GM21619 (cell line): ENCODE data around the gene RAD51B.

ENCODE experiments used
- ATAC-seq: cut with Tn5 transposase; IDR thresholded peaks from one replicate; pipeline ENCODE4 v1.9.1; 2021; ENCODE audit not compliant: unreplicated experiment

Gene RAD51B

DNA sequence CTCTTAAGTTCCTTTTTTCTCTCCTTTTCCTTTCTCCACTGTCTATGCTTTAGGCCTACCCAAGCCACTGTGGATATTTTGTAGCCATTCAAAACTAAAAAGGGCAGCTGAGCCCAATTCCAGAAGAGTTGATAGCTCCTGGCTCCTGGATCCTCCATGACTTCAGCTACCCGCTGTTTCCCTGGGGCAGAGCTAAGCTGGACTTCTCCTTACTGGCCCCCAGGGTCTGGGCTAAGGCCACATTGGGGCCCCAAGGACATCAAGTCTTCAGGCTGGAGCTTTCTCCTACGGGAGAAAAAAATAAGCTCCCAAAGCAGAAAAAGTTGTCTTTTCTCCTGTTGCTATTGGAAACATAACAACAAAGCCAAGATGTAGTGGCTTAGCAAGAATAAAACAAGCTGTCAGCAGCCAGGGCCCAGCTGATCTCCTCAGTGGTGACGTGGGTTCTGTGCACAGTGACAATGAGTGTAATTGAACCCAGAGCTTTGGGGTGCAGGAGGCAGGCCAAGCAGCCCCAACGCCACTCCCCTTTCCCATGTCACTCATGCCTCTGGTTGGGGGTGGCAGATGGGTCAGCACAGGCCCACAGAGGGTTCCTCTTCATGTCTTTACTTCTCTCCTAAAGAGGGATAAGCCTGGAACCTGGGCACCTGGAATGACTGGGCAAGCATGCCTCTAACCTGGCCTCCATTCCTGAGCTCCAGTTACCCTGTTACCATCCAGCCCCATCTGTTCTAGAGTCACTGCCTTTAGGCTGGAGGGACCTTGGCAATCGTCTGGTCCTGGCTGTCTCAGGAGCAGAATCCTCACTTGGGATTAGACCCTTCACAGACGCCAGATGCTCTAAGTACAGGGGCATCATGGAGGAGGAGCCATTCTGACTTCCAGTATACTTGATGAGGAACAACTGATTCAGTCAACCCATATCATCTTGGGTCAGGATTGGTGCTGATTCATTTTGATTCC, 802.1 kb downstream of the RAD51B start:
- no peak for ATAC-seq

DNA sequence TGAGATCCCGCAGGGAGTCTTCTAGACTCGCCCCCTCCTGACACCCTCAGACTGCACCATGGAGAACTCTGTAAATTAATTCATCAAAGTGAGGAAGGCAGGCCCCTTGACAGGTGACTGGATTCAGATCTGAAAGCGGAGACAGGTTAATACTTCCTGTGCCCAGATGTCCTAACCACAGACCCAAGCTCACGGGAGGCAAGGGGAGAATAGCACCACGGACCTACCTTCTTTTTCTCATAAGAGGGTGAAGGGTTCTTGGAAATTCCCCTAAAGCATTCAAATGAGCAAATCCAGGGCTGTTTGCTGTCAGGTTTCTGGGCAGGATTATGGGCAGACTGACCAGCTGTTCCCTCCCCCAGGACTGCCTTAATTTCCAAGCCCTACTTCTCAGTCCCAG, 803.3 kb downstream of the RAD51B start:
- no peak for ATAC-seq

DNA sequence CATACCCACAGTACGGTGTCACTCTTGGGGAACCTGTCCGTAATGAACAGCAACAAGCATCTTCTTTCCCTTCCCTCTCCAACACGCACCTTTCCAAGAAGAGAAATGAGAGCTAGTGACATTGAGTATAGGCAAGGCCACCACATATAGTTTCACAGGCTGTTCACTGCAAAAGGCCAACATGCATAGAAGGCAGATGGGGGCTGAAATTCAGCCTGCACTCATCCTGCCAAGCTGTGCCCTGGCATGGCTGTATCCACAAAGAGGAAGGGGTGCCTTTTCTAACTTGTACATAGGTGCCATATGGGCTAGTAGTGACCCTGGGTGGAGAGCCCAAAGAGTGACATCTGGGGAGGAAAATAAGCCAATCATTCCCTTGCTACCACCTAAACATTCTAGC, 803.7 kb downstream of the RAD51B start:
- ATAC-seq: no peak

DNA sequence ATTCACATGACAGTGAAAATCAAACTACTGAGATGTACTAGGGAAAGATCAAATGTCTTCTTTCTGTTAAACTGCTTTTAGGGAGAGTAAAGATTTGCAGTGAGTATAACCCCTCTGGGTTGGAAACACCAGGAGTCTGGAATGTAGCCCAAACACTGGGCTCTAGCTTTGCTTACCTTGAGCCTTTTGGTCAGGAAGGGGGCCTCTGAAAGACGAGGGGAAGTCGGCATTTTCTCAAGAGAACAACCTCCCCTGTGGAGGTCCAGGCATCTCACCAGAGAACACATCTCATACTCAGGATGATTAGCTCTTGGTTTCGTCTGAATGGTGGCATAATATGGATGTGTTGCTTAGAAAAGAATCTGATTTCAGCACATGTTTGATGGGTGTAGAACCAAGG, 804.2 kb downstream of the RAD51B start:
- no peak for ATAC-seq

DNA sequence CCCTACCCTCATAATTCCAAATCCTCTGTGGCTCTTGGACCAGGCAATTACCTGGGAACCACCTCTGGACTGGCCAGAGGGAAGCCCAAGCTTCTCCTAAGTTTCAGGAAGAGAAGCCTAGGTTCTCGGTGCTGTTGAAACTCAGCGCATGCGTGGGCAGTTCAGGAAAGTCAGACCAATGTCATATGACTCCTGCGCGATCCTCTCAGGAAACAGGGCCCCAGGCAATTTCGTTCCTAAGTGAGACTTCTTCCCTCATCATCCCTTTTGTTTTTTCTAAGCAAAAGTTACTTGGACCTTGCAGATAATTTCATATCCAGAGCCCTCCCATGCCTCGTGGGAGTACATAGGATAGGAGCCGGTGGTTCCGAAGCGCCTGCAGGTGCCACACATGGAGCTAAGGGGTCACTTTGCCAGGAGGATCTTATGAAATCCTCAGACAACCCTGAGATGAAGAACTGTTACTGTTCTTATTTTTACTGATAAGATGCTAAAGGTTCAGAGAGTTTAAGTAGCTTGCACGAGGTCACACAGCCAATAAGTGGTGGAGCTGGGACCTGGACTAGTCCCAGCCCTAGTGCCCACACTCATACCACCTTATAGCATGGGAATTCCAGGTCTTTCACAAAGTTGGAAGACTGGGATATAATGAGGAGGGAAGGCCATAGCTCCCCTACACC, 805.1 kb downstream of the RAD51B start:
- ATAC-seq: no peak

DNA sequence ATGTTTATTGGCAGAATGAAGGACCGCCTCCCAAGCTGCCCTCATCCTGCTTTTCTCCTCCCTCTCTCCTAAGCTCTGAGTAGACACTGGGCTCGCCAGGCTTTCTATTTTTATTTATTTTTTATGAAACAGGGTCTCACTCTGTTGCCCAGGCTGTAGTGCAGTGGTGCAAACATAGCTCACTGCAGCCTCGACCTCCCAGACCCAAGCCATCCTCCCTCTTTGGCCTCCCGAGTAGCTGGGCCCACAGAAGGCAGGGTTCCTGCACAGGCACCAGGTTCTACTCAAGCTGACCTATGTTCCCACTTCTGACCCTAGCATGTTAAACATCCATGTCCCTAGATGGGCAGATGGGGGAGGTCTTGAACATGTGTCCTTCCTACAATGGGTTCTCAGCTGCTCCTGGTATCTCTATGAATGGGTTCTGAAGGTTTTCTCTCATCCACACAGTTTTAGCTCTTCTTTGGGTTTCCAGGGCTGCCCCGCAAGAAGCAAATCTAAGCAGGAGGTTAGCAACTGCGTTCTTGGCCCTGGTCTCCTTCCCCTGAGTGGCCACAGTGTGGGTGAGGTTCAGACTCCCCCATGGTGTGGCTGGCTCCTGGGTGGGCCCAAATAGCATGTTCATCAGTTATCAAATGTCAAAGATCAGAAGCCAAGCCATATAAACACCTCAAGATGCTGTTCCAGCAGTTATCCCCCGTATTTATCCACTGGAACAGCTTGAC, 805.9 kb downstream of the RAD51B start:
- no peak for ATAC-seq

DNA sequence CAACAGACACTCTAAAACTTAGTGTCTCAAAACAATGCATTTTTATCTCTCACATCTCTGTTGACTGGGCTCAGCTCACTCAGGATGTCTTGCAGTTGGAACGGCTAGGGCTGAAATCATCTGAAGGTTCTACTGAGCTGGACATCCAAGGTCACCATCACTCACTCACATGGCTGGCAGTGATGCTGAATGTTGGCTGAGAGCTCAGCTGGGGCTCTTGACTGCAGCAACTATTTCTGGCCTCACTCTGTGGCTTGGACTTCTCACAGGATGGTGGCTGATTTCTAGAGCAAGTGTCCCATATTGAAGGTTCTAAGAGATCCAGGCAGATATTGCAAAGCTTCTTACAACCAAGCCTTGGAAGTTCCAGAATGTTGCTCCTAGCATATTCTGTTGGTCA, 806.8 kb downstream of the RAD51B start:
- ATAC-seq: no peak

DNA sequence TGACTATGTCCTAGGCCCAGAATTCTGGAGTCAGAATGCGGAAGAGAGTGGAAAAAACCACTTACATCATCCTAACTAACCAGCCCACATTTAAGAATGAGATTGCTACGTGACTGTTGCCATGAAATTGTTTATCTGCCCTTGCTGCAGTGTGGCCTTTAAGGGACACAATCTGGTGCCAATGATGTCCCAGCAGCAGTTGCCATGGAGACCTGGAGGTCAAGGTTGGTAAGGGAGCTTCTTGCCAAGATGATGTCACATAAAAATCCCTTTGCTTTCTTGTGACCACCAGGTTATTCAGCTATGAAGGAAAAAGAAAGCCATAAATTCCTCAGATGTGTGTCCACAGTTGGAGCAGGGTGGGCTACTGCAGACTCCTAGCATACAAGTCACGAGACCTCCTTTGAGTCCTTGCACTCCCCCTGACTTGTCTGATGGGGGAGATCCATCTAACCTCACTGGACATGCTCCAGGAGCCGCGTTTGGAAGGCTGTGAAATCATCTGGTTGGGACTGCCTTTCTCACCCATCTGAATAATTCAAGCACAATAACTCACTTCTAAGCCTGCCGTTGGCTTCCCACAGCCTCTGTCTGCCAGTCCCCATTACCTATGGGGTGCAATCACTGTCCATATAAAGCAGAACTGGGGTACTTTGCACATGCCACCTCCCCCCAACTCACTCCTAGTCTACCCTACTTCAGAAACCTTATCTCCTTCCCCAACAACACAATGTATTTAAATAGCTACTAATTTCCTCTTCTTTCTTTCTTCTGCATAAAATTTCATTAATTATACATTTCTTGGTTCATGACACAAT, 807.7 kb downstream of the RAD51B start:
- ATAC-seq: no peak

DNA sequence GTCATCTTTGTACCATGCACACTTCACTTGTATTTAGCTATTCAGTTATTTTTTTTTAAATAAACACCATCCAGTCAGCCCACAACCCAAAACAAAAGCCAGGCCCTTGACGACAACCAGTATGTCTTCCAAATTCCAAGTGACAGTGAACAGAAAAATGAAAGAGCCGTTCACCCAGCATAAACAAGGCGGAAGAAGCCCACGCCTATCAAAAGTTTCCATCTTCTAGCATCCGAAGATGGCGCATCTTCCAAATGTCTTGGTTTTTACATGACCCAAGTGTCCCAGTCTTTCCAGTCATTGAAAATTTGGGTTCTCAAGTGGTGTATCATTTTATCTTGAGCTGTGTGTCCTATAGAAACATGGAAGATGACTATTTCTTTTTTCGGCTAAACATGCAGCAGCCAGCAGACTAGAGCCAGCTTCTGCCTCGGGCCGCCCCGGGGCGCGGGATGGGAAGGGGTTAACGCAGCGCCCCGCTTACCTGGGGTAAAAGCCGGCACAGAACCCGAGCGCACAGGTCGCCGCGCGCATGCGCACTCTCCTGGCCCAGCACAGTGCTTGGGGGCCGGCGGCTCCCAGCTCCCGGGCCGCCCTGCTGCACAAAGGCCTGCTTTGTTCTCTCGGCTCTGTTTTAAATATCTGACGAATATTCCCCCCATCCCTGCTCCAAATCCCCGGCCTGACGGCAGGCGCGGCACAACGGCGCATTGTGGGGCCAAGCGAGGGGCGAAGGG, 808.5 kb downstream of the RAD51B start:
- no peak for ATAC-seq

DNA sequence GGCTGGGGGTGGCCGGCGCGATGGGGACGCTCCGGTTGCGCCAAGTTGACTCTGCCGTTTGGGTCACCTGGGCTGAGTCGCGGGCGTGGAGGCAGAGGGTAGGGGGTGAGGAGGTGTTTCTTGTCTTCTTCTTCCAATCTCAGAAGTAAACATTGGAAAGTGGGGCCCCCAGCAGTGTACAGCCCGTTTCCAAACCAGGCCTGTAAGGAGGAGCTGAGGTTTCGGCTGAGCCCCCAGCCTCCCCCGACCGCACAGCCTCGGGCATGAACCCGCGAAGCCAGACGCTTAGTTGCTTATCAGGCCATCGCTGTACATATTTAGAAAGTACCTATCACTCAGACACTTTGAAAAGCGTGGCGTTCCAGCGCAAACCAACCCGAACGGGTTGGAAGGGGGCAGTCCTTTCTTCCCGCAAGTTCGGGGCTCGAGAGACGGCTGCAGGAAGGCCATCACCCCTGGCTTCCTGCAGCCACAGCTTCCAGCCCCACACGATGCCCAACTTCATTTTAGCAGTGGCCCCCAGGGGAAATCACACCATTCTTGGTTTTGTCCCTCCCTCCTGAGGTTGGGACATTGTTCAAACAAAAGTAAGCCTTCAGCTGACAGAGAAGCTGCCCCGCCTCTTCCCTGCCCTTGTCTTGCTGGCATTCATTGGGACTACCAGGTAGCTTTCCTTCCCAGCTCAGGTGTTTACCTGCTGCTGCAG, 809.2 kb downstream of the RAD51B start:
- ATAC-seq: no peak

DNA sequence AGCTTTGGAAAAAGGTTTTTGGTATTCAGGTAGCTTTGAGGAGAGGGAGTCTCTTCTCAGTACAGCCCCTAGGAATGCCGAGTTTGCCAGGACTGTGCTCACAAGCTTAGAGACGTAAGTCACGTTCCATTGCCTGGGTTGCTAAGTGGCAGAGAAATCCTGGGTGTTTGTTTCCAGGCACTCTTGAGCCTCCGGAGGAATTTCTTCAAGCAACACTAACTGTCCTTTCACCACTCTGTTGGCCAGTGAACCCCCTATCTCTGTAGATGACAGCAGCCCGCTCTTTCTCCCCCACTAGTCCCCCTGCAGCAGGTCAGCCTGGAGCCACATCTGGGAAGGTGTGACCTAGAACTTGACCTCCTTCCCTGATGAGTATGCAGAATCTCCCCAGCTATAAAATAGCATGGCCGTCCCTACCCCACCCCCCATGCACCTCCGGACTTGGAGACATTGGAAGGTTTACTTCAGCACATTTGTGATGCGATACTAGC, 810.5 kb downstream of the RAD51B start:
- ATAC-seq: no peak

DNA sequence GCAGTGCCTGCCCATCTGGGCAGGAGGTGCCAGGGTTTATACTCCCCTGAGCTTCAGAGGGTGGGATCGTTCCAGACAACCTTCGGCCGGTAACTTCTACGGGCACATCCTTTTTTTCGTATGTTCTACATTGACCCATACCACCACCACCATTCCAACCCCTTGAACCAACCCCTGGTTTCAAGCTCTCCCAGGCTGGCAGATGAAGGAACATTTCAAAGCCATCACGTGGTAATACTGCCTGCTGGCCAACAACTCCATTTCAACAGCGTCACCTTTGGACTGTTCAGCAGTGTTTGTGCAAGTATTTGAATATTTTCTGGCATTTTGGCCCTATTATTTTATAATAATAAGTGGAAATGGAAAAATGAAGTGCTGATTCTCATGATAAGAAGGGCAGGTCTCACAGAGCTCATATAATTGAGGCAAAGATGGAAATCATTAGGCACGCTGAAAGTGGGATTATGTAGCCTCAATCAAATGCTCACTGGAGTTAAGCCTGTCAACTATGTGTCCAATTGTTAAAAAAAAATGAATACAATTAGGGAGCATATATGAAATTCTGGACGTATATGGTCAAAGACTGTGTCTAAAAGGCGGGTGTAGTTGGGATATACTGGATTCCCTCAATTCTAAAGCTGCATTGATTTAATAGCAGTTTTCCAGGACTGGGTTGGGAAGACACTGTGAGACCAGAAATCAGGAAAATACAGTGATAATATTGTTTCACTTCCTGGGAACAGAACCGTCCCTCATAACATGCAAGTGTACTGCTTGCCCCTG, 811.2 kb downstream of the RAD51B start:
- no peak for ATAC-seq

DNA sequence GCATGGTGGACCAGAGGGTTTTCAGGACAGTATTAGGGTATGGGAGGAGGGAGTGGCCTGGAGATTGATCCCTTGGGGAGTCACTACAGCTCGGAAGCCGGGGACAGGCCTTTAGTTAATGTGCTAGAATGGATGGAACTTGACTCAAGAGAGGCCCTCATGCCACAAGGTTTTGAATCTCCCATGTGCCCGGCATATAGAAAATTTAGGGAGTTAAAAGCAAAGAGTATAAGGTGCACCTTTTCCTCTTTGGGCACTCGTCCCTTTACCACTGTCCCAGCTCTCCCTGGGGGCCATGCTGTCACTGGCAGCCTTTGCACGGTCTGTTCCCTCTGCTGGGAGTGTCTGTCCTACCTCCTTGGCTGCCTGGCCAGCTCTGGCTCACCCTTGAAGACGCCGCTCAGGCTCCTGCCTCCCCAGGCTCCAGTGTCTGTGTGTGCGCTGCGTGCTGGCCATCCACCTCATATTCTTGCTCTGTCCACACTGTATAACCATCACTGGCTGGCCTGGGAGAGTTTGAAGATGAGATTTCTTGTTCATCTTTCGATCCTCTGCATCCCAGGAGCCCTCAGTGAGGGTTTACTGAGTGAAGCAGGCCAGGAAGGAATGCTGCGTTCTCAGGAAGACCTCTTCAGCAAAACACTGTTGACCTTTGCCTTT, 811.9 kb downstream of the RAD51B start:
- no peak for ATAC-seq

DNA sequence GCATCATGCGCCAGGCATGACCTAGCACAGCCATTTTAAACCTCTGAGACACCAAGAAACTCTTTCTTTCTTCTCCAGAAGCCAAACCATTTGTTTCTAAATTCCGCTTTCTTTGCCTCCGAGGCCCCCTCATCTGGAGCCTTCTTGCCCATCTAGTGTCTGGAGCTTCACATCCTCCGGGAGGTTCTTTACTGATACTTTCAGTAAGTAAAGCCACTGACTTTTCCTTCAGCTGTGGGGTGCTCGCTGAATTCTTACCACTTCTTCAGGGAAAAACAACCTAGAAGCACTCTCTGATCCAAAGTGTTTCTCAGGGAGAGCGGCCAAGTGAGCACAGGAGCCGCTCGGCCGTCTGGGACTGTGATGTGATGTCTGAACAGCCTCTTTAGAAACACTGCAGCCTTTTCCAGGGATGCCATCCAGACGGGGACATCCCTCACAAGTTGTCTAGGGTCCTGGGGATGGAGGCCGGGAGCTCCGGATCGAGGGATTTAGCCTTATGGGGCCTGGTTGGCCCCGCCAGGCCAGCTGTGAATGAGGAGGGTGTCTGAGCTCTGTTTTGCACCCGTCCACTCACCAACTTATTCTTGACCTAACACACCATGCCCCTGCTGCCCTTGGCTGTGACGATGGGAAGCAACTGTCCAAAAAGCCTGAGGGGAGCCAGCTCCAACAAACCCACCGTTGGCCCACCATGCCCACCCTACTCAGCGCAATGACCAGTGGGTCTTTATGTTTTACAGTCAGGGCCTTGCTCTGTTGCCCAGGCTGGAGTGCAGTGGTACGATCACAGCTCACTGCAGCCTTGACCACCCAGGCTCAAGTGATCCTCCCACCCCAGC, 812.7 kb downstream of the RAD51B start:
- ATAC-seq: no peak

DNA sequence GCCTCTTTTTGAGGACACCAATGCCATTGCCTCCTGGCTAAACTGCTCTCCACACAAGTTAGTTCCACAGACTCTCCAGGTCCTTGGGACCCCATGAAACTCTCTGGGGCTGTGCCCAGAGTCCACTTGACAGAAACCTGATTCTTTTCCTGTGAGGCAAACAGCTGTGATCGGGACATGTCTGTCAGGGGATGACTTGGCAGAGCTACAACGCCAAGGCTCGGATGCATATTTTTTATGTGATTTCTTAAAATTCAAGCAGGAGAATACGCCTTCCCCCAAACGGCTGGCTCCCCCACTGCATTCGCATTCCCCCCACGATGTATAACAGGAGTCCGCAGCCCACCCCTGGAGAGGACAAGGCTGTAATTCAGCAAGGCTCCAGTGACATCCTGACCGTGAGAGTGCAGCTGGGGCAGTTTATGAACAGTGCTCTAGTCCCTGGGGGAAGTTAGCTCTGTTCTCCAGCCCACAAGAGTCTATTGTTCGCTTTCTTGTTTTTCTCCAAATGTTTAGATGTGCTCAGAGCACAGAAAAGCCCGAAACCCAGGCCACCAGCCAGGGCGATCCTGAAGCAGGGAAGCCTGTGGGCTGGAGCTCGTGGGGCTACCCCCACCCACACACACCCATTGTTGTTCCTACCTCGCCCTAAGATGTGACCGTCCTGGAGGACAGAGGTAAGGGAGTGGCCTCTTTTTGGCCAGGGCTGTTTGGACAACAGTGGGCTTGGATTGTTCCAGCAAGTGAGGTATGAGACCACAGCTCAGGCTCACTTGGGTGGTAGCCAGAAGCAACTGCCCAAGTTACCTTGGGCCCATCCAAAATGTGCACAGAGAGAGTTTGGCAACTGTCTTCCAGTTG, 813.8 kb downstream of the RAD51B start:
- no peak for ATAC-seq

DNA sequence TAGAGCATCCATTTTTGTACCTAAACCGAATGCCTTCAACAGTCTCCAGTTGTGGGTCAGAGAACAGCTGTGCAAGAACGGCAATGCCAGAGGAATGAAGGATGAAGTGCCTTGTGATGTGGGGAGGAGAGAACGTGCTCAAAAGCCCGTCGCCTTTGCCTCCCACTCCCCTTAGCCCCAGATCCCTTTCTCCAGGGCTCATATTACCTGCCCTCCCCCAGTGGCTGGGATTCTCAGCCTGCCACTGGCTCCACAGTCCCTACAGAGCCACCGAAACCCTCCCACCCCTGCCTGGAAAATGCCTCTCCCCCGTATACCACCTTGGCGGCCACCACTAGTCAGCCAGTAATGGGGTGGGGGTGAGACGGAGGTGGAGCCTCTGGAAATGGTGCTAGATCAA, 814.8 kb downstream of the RAD51B start:
- ATAC-seq: no peak
